ENCODE data around the gene CC2D1B. TPM values are rescaled to one million over a fixed set of nuclear protein-coding genes. Genes with fewer than 3 reads are reported as not detected.
A peak's percentile ranks its signal among the peaks of the same experiment; 100 is the strongest.
"Not testable (repeated sequence)": the region's sequence is repeated elsewhere in the genome, so short reads cannot be mapped to it uniquely, and the experiment has no call there.

The CC2D1B gene
- 10 to 100 TPM; 15.4 to 29.7 (median 20.3) TPM for polyA plus RNA-seq (ENCODE audit: insufficient read length in 10 of 10)
- long read RNA-seq, donor 1, partial matches to known transcripts, result 0 of 1 reads
- long read RNA-seq, donor 1, other reads (novel, unspliced or antisense), result 0 of 1 reads
- long read RNA-seq, donor 2, result 0 reads
- long read RNA-seq, donor 3, result 0 reads
- long read RNA-seq, donor 4, result 0 reads
- long read RNA-seq, donor 5, result 0 reads
- long read RNA-seq, donor 6, partial matches to known transcripts, result 0 of 1 reads
- long read RNA-seq, donor 6, other reads (novel, unspliced or antisense), result 0 of 1 reads
- long read RNA-seq, donor 7, result 0 reads
- long read RNA-seq, donor 8, partial matches to known transcripts, result 0 of 1 reads
- long read RNA-seq, donor 8, other reads (novel, unspliced or antisense), result 0 of 1 reads
- long read RNA-seq, donor 9, result 0 reads

- peak; percentile 93 to 98 (median 97) for DNase-seq
These were observed at the start of gene CC2D1B for GRCh38 chr1:52365746-52366516. TSS of gene CC2D1B (minus strand) at chr1:52366205. CDS start at chr1:52364620, 1,585 bp downstream.

- no peak for DNase-seq
These were observed 48.9 kb upstream of the CC2D1B start for GRCh38 chr1:52414942-52415341.

- DNase-seq, result no peak
These were observed 47.5 kb upstream of the CC2D1B start for GRCh38 chr1:52413410-52413989.

DNA sequence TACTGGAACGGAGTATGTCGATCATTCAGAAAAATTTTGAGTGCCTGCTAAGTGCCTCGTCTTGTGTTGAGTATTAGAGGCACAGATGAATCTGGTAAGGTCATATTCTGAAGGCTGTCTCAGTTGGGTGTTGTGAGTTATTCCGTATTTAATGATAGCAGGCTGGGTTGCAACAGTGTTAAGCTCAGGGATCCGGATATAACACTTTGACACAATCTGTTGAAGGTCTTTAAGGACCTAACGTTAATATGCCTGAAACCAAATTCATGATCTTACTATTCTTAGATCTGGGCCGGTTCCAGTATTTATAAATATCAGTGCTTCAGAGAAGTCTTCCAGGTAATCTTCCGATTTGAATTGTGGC lies 39.0 kb upstream of the CC2D1B start:
- peak in 1 of 3 donors; percentile 3 for DNase-seq

DNA sequence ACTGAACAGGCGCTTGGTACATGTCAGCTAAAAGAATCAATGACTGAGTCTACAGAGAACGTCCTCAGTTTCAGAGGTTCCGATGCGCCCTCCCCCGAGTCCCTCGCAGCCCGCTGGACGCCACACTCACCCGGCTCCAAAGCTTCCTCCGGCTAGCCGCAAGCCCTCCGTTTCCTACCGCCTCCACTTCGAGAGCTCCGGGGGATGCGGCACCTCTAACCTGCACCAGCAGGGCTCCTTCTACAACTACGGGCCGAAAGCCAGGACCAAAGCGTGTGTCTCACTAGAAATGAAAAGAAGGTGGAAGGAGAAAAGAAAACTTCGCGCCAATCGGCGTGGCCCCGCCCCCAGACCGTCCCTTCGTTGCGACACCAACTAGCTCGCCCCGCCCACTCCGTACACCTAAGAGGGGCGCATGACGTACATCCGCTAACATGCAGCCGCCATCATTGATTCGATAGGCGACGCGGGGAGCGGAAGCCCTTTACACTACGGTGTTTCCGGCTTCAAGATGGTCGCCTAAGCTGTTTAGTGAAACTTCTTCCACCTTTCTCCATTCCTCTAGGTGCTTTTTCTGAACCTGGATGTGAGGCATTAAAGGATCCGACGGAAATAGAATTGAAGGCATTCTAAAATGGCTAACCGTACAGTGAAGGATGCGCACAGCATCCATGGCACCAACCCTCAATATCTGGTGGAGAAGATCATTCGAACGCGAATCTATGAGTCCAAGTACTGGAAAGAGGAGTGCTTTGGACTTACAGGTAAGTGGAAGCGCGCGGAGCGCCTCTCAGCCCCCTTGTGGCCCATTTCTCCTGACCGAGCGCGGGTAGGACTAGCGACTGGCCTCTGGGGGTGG lies 38.3 kb upstream of the CC2D1B start, which contains the start of the genes ORC1 and PRPF38A:
Gene ORC1 (minus strand): TSS at position 308 of the 859 bp plus-strand sequence. CDS start 2,200 bp downstream, outside the sequence.
Gene PRPF38A (plus strand): TSS at position 487 of the 859 bp plus-strand sequence. CDS start 148 bp downstream, at position 635.
- DNase-seq, result peak; percentile 97 to 98 (median 98)

GRCh38 chr1:52403566-52404115 lies 37.6 kb upstream of the CC2D1B start:
- peak in 2 of 3 donors; percentile 18 to 43 for DNase-seq

- no peak for DNase-seq
These were observed 36.8 kb upstream of the CC2D1B start for GRCh38 chr1:52402860-52403240.

- no peak for DNase-seq
These were observed 34.1 kb upstream of the CC2D1B start for GRCh38 chr1:52400131-52400530.

GRCh38 chr1:52399629-52400028 lies 33.6 kb upstream of the CC2D1B start:
- DNase-seq, result no peak

GRCh38 chr1:52393174-52393573 lies 27.2 kb upstream of the CC2D1B start:
- no peak for DNase-seq

- no peak for DNase-seq
These were observed 20.5 kb upstream of the CC2D1B start for GRCh38 chr1:52386458-52386857.

GRCh38 chr1:52385376-52385775 lies 19.4 kb upstream of the CC2D1B start:
- DNase-seq, result no peak

GRCh38 chr1:52369851-52370250 lies 3.8 kb upstream of the CC2D1B start:
- DNase-seq, result not testable (repeated sequence)

- DNase-seq, result peak; percentile 31 to 59 (median 33)
These were observed 2.6 kb upstream of the CC2D1B start for GRCh38 chr1:52368383-52369172.

GRCh38 chr1:52367272-52367671 lies 1.3 kb upstream of the CC2D1B start:
- DNase-seq, result no peak

GRCh38 chr1:52366517-52366827 lies 467 bp upstream of the CC2D1B start:
- DNase-seq, result no peak

DNA sequence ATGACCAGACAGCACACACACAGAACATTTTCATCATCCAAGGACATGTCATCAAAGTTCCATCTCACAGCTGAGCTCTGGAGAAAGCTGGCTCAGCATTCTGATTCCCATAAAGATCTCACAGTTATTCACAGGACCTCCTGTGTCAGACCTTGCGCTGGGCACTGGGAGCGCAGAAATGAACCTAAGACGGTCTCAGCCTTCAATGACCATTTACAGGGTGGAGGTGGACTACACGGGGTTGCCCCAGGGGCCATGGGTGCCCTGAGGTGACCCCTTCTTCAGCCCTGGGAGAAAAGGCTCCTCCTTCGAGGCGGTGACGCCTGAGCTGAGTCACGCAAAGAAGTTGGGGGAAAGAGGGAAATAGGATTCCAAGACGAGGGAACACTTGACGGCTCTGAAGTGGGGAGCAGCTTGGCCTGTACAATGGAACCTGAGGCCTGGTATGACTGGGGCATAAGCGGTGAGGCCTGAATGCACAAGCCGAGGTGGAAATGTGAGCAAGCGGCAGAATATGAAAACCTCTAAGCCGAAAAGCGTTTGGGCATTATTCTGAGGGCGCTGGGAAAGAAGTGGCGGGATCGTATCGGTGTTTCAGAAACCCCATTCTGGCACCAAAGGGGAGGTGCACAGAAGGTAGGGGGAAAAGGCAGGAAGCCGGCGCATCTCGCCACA lies 797 bp downstream of the CC2D1B start:
- DNase-seq, result peak in 2 of 3 donors; percentile 37 to 49

DNA sequence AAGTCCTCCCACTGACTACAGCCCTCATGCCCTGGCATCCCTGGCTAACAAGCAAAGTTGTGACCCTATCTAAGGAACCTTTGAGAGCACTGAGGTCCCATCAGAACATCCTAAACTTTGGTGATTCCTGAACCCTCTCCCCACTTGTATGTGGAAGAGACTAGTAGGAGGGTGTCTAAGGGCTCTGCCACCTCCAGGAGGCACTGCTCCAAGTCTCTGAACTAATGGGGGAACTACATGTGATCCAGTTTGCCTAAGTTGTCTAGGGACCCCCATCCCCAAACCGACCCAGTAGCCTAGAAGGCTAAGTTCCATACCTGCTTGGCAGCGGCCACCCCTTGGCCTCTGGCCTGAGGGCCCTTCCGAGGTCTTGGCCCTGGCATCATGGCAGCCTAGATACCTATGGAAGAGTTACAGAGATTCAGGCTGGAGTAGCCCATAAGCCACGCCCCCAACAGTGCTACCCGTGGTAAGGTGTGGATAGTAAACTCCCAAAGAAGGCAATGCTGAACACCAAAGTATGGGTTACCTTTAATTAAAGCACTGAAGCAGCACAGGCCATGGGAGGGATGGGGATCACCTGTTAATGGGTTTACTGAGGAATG lies 1.7 kb downstream of the CC2D1B start:
- no peak for DNase-seq

DNA sequence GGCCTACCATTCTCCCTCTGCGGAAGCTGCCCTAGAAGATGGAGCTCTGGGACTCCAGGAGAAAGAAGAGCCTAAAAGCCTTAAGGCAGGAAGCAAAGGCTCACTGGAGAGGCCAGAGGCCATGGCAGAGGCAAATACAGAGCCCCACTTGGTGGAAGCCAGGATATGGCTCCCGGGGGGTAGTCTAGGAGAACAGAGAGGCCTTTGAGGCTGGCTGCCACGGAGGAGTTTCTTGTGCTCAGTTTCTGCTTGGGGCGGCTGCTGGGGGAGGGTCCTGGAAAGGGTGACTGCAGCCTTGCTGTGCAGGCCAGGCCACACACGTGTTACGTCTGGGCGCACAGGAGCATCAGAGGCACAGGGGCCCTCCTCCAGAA lies 5.4 kb downstream of the CC2D1B start:
- no peak for DNase-seq

Data from muscle of back (tissue), 13 donors.